NCI-H2107 treated with DMSO at 0.1 percent for 48 hours (cell line): ENCODE measurements around the gene GBE1.
"Not testable (repeated sequence)": the region's sequence is repeated elsewhere in the genome, so short reads cannot be mapped to it uniquely, and the experiment has no call there.

Experiments used
- DNase-seq: peaks from one replicate; lab custom pipeline; 2025; ENCODE audit not compliant: unreplicated experiment; lab: John Stamatoyannopoulos, UW

GBE1 gene

GRCh38 chr3:81753416-81754027 is 7.9 kb downstream of the GBE1 start:
- DNase-seq: no peak

GRCh38 chr3:81752604-81753003 is 8.8 kb downstream of the GBE1 start:
- no peak for DNase-seq

GRCh38 chr3:81749265-81749664 is 12.2 kb downstream of the GBE1 start:
- DNase-seq: no peak

DNA sequence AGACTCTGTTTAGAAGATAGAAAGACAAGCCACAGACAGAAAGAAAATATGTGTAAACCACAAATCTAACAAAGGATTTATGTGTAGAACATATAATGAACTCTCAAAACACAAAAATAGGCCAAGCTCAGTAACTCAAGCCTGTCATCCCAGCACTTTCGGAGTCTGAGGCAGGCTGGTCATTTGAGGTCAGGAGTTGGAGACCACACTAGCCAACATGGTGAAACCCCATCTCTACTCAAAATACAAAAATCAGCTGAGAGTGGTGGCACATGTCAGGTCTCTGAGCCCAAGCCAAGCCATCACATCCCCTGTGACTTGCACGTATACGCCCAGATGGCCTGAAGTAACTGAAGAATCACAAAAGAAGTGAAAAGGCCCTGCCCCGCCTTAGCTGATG is 14.2 kb downstream of the GBE1 start:
- DNase-seq: not testable (repeated sequence)

- DNase-seq: no peak
These were observed 17.1 kb downstream of the GBE1 start for GRCh38 chr3:81744366-81744765.

GRCh38 chr3:81743096-81744025 is 18.1 kb downstream of the GBE1 start:
- no peak for DNase-seq

DNA sequence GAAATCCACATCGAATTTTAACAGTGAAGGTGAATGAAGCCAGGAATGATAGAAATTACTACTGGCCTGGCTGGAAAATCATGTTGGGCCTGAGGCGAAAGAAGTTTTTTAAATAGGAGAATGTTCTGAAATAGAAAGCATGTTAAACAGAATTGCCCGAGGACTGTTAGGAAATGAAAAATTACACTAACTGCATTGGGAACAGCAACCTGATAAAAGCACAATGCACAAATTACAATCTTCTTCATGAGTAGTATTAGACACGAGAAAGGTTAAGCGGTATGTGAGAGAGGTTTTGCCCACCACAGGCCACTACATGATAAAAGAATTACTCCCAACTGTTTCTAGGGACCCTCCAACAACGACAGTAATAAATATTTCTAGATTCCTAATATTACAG is 18.9 kb downstream of the GBE1 start:
- DNase-seq: no peak

DNA sequence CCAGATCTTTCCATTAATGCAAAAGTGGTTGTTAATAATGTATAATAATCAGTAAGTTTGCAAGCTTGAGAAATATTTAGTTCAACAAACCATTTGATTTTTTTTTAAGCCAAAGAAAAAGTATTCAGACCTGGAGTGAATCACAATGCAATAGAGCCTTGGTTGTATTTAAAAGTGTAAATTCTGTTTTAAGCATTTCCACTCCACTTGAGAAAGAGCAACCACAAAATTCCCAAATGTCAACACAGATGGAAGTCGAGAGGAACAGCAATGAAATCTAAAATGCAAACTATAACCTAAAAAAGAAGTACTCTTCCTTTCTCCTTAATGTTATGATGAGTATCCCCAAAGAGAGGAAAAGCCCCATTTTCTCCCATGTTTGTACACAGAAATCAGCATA is 20.2 kb downstream of the GBE1 start:
- DNase-seq: peak; percentile 13

- no peak for DNase-seq
These were observed 20.7 kb downstream of the GBE1 start for GRCh38 chr3:81740731-81741130.

DNA sequence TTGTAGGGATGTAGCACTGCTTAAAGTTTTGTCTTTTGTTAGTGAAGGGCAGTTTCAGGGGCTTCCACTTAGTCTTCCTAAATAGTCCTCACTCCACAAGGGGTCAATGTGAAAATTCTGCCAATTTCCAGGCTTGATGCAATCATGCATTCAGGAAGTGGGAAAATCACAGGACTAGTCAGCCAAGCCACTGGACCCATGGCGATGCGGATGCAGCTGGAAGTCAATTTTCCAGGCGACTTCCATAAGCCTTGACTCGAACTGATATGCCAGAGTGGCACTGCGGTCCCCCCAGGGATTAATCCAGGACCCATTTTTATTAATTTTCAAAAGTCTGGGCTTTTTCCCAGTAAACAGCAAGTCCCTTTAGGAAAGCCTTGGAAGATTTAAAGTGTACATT is 26.1 kb downstream of the GBE1 start:
- DNase-seq: no peak

DNA sequence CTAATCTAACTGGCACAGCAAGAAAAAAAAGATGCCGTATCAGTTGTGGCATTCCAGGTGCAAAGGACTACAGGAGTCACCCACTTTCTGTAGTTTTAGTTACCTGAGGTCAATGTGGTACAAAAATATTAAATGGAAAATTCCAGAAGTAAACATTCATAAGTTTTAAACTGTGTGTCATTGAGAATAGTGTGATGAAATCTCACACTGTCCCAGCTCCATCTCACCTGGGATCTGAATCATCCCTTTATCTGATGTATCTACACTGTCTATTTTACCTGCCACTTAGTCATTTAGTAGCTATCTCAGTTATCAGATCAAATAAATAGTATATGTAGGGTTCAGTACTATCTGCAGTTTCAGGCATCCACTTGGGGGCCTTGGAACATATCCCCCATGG is 26.7 kb downstream of the GBE1 start:
- no peak for DNase-seq

- no peak for DNase-seq
These were observed 28.8 kb downstream of the GBE1 start for GRCh38 chr3:81732642-81733041.

DNA sequence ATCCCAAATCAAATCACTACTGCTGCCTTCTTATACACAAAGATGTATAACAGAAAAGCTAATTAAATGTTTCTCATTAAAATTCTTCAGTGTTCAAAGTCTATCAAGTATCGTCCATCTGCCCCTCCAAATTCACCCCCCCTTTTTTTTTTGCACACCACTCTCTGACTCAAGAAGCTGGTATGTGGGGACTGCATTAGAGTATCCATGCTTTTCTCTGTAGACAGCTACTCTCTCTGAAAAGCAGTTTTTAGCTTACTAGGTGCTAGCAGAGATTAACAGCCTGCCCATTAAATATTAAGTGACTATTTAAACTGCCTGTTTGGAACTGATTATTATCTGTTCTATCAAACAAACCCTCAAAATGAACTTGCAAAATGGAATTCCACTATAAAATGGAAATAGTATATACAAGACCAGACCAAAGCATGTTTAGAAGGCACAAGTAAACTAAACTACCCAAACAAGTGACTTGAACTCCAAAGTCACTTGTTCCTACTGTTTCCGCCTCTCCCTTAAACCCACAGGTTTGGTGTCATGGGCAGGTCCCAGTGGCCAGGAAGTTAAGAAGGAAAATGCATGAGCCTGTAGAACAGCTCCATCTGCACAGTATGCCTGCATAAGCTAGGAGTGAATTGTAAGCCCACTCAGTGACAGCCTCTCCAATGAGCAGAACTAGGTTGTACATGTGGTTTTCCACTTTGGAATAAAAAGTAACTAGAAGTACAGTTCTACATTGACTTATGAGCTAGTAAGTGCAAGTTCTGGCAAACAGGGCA is 32.5 kb downstream of the GBE1 start:
- DNase-seq: no peak

GRCh38 chr3:81726735-81727134 is 34.7 kb downstream of the GBE1 start:
- DNase-seq: no peak

DNA sequence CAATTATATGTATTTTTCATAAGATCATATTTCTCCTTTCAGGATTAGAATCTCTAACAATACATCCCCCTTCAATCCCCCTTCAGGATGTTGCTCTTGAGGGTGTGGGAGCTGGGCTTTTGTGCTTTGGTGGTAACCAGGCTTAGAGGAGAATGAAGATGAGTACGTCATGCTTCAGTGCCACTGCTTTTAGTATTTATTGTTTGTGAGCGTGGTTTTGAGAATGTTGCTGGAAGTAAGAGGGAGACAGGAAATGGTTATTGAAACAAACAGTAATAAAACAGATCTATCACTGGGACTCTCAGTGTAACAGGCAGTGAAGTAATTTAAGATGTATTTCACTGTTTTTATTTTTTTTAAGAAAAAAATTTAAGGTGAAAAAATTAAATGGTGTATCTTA is 35.3 kb downstream of the GBE1 start:
- peak; percentile 54 for DNase-seq

- DNase-seq: peak; percentile 69
These were observed 37.6 kb downstream of the GBE1 start for GRCh38 chr3:81723732-81724313.

GRCh38 chr3:81718311-81718710 is 43.1 kb downstream of the GBE1 start:
- no peak for DNase-seq

GRCh38 chr3:81716870-81717509 is 44.5 kb downstream of the GBE1 start:
- peak; percentile 95 for DNase-seq

GRCh38 chr3:81713031-81713430 is 48.4 kb downstream of the GBE1 start:
- no peak for DNase-seq

DNA sequence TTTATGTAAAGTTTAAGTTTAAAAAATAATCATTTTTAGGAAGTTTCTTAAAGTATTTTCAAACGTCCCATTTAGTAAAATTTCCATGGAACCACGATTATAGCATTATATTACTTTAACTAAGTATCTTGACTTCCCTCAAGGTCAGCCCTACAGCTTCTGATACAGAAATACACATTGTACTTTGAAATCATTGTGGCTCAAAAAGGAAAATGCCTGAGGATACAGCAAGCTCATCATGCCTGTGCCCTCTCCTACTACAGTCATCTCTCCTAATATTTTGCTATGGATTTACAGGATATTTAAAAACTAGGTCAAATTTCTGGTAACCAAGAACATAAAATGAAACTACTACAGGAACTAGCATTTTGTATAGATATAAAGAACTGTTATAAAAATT is 51.8 kb downstream of the GBE1 start:
- DNase-seq: no peak

DNA sequence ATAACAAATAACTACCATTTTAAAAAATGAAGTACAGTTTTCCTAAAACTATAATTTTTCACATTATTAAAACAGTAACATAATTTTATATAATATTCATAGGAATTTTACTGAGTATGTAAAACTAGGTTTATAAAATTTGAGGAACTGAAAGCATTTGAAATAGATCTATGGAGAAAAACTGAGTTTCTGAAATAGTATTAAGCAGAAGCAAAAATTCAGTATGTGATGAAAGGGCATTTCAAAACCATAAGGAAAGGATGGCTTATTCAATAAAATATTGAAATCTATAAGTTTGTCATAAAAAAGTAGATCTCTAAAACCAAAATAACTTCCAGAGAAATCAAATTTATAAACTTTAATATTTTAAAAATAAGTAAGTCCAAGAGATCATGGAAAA is 53.4 kb downstream of the GBE1 start:
- no peak for DNase-seq
